HUES64 (cell line): ENCODE data around the gene CALD1.

ENCODE experiments used
- H3K27ac ChIP-seq: 2 replicates; pipeline ENCODE4 v1.7.0; 2013; ENCODE audit warnings: low read depth, low read length, inconsistent platforms
- H3K27me3 ChIP-seq: 2 replicates; pipeline ENCODE4 v1.6.1; 2013; ENCODE audit warnings: mild to moderate bottlenecking, low read length; ENCODE audit not compliant: insufficient read depth
- H3K36me3 ChIP-seq: 2 replicates; pipeline ENCODE4 v1.6.1; 2013; ENCODE audit warnings: mild to moderate bottlenecking, low read length; ENCODE audit not compliant: insufficient read depth
- H3K4me1 ChIP-seq: 2 replicates; pipeline ENCODE4 v1.6.1; 2013; ENCODE audit warnings: mild to moderate bottlenecking, low read length, moderate library complexity; ENCODE audit not compliant: insufficient read depth
- H3K4me3 ChIP-seq: 2 replicates; pipeline ENCODE4 v1.5.1; 2013; ENCODE audit warnings: mild to moderate bottlenecking, low read length, moderate library complexity
- H3K9ac ChIP-seq: 2 replicates; pipeline ENCODE4 v1.6.1; 2013; ENCODE audit warnings: mild to moderate bottlenecking, low read depth, low read length
- H3K9me3 ChIP-seq: 2 replicates; pipeline ENCODE4 v1.6.1; 2013; ENCODE audit warnings: low read depth, low read length; ENCODE audit not compliant: insufficient read depth
- WGBS: fragments of 150-250, 120-280 bp; methylation state at CpG from one replicate; pipeline ENCODE4 v1.1.7; 2013; ENCODE audit warnings: missing lambda C conversion rate; 5-methylcytosine and 5-hydroxymethylcytosine counted together

The CALD1 gene

DNA sequence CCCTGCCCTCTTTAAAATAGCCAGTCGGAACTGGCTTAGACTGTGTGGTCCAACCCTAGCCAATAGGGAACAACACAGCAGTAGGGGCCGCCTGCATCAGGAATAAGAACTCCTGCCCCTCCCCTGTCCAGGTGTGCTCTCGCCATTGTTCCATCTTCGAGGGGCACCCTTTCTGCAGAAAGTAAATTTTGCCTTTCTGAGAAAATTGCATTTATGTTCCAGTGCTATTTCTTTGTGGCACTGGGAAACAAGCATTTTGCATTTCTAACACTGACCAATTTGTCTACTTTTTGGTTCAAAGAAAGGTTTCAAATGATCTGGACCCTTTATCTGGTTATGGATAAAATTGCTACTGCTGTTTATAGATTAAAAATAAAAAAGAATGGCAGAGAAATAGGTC lies 116.6 kb downstream of the CALD1 start:
- 98% methylated on average over 4 of the region's 4 CpGs for WGBS
- peaks cover 24% of the 10 kb centered on the region; the same call in 1 of the 2 replicates for H3K36me3 ChIP-seq

DNA sequence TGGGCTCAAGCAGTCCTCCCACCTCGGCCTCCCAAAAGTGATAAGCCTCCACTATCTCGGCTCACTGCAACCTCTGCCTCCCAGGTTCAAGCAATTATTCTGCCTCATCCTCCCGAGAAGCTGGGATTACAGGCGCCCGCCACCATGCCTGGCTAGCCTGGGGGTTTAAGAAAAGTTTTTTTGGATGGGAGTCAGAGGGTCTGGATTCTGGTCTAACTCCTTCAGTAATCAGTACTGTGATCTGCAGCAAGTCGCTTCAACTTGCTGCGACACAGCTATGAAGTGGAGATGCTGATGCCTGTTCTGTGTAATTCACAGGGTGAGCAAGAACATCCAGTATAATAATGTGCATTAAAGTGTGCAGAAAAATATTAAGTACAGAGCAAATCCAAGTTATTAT lies 118.5 kb downstream of the CALD1 start:
- Histone ChIP-seq H3K27ac (no peak overlapping the region), H3K4me1 (peaks cover 14% of the 10 kb centered on the region; the same call in 1 of the 2 replicates), H3K9ac (no peak overlapping the region), H3K4me3 (no peak overlapping the region), H3K27me3 (no peaks in the 10 kb centered on the region), H3K36me3 (peaks cover 35% of the 10 kb centered on the region; the same call in 1 of the 2 replicates), H3K9me3 (peaks cover 20% of the 10 kb centered on the region)
- 97% methylated on average over 7 of the region's 7 CpGs for WGBS

More for the DNA sequence above, 116.6 kb downstream of the CALD1 start:
- H3K4me1 ChIP-seq = peaks cover 27% of the 10 kb centered on the region
- H3K27ac ChIP-seq = no peak overlapping the region
- no peak overlapping the region for H3K9ac ChIP-seq
- no peak overlapping the region for H3K4me3 ChIP-seq
- H3K27me3 ChIP-seq = no peaks in the 10 kb centered on the region
- peaks cover 20% of the 10 kb centered on the region for H3K9me3 ChIP-seq

- H3K36me3 ChIP-seq = peaks cover 26% of the 10 kb centered on the region; the same call in 1 of the 2 replicates
- no peak overlapping the region for H3K9ac ChIP-seq
- H3K4me1 ChIP-seq = peaks cover 14% of the 10 kb centered on the region; the same call in 1 of the 2 replicates
- H3K4me3 ChIP-seq = no peak overlapping the region
- H3K27ac ChIP-seq = no peak overlapping the region
- no peaks in the 10 kb centered on the region for H3K27me3 ChIP-seq
- WGBS = 88% methylated on average over 2 of the region's 3 CpGs
- peaks cover 20% of the 10 kb centered on the region for H3K9me3 ChIP-seq
Observed at GRCh38 chr7:134899729-134900128, 120.3 kb downstream of the CALD1 start.

DNA sequence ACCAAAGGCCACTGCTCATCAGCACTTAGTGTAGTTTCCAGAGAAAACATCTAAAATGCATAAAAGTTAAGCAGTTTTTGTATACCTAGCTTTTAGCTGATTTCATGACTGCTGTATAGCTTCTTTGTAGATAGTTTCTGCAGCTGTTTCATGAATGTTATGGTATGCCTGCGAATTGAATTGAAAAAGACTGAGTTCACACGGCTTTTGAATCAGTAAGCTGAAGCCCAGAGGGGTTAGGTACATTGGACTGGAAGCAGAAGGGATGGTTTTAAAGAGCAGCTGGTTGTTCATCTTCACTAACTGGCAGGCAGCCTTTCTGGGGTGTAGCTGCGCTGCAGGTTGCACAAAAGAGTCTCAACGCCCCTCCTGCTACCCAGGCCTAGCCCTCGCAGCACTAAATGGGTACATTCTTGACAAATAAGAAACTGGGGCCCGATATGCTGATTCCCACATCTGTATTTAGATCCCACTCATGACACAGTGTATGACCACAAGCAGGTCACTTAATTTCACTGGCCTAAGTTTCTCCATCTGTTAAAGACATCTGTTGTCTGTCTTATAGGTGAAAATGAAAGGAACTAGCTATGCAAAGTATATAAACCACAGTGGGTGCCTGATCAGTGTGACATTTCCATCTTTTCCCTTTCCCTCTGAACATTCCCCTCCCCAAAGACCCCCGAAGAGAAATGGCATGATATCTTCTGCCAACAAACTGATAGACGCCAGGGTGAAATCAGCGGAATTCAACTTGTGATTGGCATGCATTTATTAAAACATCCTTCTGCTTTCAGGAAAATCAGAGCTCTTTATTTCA lies 120.9 kb downstream of the CALD1 start:
- no peak overlapping the region; the same call in 1 of the 2 replicates for H3K27ac ChIP-seq
- no peak overlapping the region for H3K9ac ChIP-seq
- H3K27me3 ChIP-seq = no peaks in the 10 kb centered on the region
- peaks cover 14% of the 10 kb centered on the region; the same call in 1 of the 2 replicates for H3K4me1 ChIP-seq
- H3K36me3 ChIP-seq = peaks cover 21% of the 10 kb centered on the region; the same call in 1 of the 2 replicates
- H3K9me3 ChIP-seq = peaks cover 16% of the 10 kb centered on the region
- 94% methylated on average over 9 of the region's 9 CpGs for WGBS
- H3K4me3 ChIP-seq = no peak overlapping the region

DNA sequence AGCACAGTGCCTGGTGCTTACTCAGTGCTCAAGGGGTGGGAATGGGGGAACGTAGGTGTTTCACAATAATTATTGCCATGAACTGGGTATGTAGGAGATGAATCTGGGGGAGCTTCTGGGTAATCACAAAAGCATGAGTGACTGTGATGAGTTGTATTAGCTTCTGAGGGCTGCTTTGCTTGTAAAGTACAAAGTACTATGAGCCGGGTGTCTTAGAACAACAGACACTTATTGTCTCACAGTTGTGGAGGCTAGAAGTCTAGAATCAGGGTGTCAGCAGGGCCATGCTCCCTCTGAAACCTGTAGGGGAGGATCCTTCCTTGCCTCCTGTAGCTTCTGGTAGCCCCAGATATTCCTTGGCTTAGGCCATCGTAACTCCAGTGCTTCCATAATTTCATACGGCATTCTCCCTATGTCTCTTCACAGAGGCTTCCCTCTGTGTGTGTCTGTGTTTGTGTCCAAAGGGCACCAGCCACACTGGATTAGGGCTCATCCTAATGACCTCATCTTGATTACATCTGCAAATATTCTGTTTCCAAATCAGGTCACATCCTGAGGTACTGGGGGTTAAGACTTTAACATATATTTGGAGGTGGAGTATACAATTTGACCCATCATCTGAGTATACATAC lies 122.1 kb downstream of the CALD1 start:
- Histone ChIP-seq H3K4me1 (peaks cover 14% of the 10 kb centered on the region; the same call in 1 of the 2 replicates), H3K4me3 (no peak overlapping the region)
- WGBS = 90% methylated on average over 4 of the region's 4 CpGs

DNA sequence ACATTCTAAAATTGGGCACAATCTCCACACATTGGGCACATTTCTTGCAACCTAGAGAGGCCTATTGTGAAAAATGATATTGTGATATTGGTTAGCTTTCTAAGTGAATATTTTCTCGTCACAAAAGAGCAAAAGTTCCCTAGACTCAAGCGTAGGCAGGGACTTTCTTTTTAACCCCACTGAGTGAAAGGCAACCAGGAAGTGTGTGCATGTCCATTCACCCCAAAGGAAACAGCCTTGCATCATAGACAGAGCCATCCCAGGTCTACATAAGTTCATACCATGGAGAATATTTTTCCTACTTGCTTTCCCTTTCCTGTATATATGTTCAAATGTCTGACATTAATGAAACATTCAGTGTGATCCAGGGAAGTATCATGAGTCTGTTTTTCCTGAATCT lies 122.6 kb downstream of the CALD1 start:
- no peak overlapping the region for H3K27ac ChIP-seq
- H3K9me3 ChIP-seq = 0 out of 2 replicates have a peak, but pooled peaks cover under 1% of the 10 kb centered on the region
- no peak overlapping the region for H3K9ac ChIP-seq
- peaks cover 15% of the 10 kb centered on the region; the same call in 1 of the 2 replicates for H3K36me3 ChIP-seq
- H3K4me3 ChIP-seq = no peak overlapping the region
- WGBS = 92% methylated on average over 2 of the region's 2 CpGs
- H3K4me1 ChIP-seq = peaks cover 14% of the 10 kb centered on the region; the same call in 1 of the 2 replicates
- no peaks in the 10 kb centered on the region for H3K27me3 ChIP-seq

More for the DNA sequence above, 122.1 kb downstream of the CALD1 start:
- peaks cover 5% of the 10 kb centered on the region; the same call in 1 of the 2 replicates for H3K9me3 ChIP-seq
- peaks cover 15% of the 10 kb centered on the region; the same call in 1 of the 2 replicates for H3K36me3 ChIP-seq
- H3K27me3 ChIP-seq = no peaks in the 10 kb centered on the region
- H3K27ac ChIP-seq = no peak overlapping the region
- no peak overlapping the region for H3K9ac ChIP-seq

DNA sequence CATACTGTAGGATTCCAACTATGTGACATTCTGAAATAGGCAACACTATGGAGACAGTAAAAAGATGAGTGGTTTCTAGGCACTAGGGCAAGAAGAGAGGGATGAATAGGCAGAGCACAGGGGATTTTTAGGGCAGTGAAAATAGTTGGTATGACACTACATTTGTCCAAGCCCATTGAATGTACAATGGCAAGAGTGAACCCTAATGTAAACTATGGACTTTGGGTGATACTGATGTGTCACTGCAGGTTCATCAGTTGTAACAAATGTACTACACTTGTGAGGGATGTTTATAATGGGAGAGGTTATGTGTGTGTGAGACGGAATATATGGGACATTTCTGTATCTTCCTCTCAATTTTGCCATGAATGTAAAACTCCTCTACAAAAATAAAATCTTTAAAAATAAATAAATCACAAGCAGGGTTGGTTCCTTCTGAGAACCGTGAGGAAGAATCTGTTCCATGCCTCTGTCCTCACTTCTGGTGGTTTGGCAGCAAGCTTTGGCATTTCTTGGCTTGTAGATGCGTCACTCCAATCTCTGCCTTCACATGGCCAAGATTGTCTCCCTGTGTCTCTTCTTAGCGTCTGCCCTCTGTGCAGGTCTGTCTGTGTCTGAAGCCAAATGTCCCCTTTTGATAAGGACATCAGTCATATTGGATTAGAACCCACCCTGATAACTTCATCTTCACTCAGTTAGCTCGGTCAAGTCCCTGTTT lies 123.8 kb downstream of the CALD1 start:
- Histone ChIP-seq H3K27me3 (no peaks in the 10 kb centered on the region), H3K4me3 (no peak overlapping the region), H3K4me1 (peaks cover 14% of the 10 kb centered on the region; the same call in 1 of the 2 replicates), H3K9me3 (no peaks in the 10 kb centered on the region), H3K27ac (no peak overlapping the region), H3K9ac (no peak overlapping the region), H3K36me3 (peaks cover 15% of the 10 kb centered on the region; the same call in 1 of the 2 replicates)
- WGBS = 94% methylated on average over 4 of the region's 5 CpGs

DNA sequence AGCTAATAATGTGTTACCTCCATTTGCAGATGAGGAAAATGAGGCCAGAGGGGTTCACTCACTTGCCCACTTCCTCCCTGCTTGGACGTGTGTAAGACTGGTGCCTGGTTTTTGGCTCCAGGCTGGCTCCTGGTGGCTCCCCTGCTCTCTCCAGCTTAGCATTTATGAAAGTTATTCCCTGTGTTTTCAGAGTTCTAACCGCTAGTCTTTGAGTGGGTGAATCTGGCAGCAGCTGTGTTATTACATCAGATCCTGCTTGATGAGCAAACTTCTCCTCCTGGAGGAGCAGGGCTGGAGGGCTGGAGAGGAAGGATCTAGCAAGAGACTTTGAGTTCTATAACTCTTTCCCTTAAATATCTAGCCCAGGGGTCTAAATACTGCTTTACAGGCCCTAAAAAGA lies 125.9 kb downstream of the CALD1 start:
- no peak overlapping the region for H3K27ac ChIP-seq
- H3K9me3 ChIP-seq = no peaks in the 10 kb centered on the region
- 97% methylated on average over 2 of the region's 2 CpGs for WGBS
- no peak overlapping the region for H3K9ac ChIP-seq
- H3K36me3 ChIP-seq = peaks cover 15% of the 10 kb centered on the region; the same call in 1 of the 2 replicates
- peaks cover 2% of the 10 kb centered on the region for H3K4me1 ChIP-seq
- no peak overlapping the region for H3K4me3 ChIP-seq
- H3K27me3 ChIP-seq = no peaks in the 10 kb centered on the region

- Histone ChIP-seq H3K27me3 (no peaks in the 10 kb centered on the region), H3K9ac (no peak overlapping the region), H3K4me1 (peaks cover 9% of the 10 kb centered on the region), H3K36me3 (peaks cover 15% of the 10 kb centered on the region; the same call in 1 of the 2 replicates), H3K9me3 (no peaks in the 10 kb centered on the region), H3K27ac (no peak overlapping the region), H3K4me3 (no peak overlapping the region)
- whole genome bisulfite sequencing = 97% methylated on average over 4 of the region's 4 CpGs
Observed at GRCh38 chr7:134907000-134907399, 127.6 kb downstream of the CALD1 start.

- H3K27ac ChIP-seq = no peak overlapping the region
- peaks cover 9% of the 10 kb centered on the region for H3K4me1 ChIP-seq
- no peak overlapping the region for H3K9ac ChIP-seq
- H3K27me3 ChIP-seq = no peaks in the 10 kb centered on the region
- 94% methylated on average over 6 of the region's 6 CpGs for WGBS
- H3K4me3 ChIP-seq = no peak overlapping the region
- no peaks in the 10 kb centered on the region for H3K9me3 ChIP-seq
- peaks cover 10% of the 10 kb centered on the region; the same call in 1 of the 2 replicates for H3K36me3 ChIP-seq
Observed at GRCh38 chr7:134907639-134908038, 128.2 kb downstream of the CALD1 start.
